OCI-LY3 (cell line): ENCODE results near the gene ARMH2.

Experiments
- H2AFZ ChIP-seq: fragments of 200-600, 300-600 bp; shearing (Covaris generic); 2 replicates; pipeline ENCODE4 v1.6.0; 2014; ENCODE audit warnings: antibody characterized with exemption, low read depth, low read length
- H3K27ac ChIP-seq: fragments of 200-600, 300-600 bp; sonication (generic); 2 replicates; pipeline ENCODE4 v1.5.1; 2014; ENCODE audit warnings: mild to moderate bottlenecking, low read length, moderate library complexity, mixed read lengths
- H3K27me3 ChIP-seq: fragments of 200-600, 300-600 bp; sonication (generic); 2 replicates; pipeline ENCODE4 v1.6.1; 2014; ENCODE audit warnings: low read depth, low read length, mixed read lengths
- H3K36me3 ChIP-seq: fragments of 200-600, 300-600 bp; sonication (generic); replicated peaks from 2 replicates; pipeline ENCODE3; 2014; ENCODE audit warnings: low read depth, low read length, mixed read lengths
- H3K4me1 ChIP-seq: fragments of 300-600, 200-600 bp; sonication (generic); 2 replicates; pipeline ENCODE4 v1.6.1; 2014; ENCODE audit warnings: low read length, mixed read lengths
- H3K4me2 ChIP-seq: fragments of 200-600, 300-600 bp; sonication (generic); 2 replicates; pipeline ENCODE4 v1.6.1; 2014; ENCODE audit warnings: low read length, mixed read lengths
- H3K4me3 ChIP-seq: fragments of 300-600, 200-600 bp; sonication (generic); 2 replicates; pipeline ENCODE4 v1.5.1; 2014; ENCODE audit warnings: antibody characterized with exemption, mild to moderate bottlenecking, low read length, moderate library complexity
- H3K79me2 ChIP-seq: fragments of 300-600, 200-600 bp; shearing (Covaris generic); 2 replicates; pipeline ENCODE4 v1.6.1; 2014; ENCODE audit warnings: mild to moderate bottlenecking, low read length, mixed read lengths
- H3K9ac ChIP-seq: fragments of 300-600, 200-600 bp; shearing (Covaris generic); 2 replicates; pipeline ENCODE4 v1.6.0; 2014; ENCODE audit warnings: mild to moderate bottlenecking, low read length, moderate library complexity
- H3K9me3 ChIP-seq: fragments of 200-600, 300-600 bp; shearing (Covaris generic); 2 replicates; pipeline ENCODE4 v1.6.1; 2014; ENCODE audit warnings: low read length, mixed read lengths; ENCODE audit not compliant: insufficient read depth
- H4K20me1 ChIP-seq: fragments of 200-600, 300-600 bp; sonication (generic); 2 replicates; pipeline ENCODE4 v1.6.1; 2016; ENCODE audit warnings: low read length, mixed read lengths; ENCODE audit not compliant: insufficient read depth
- CTCF ChIP-seq: fragments of 200-600, 300-600 bp; sonication (generic); IDR thresholded peaks from 2 replicates; pipeline ENCODE4 v1.5.1; 2014; ENCODE audit warnings: antibody characterized with exemption, low read length, low read depth
- EZH2phosphoT487 ChIP-seq: fragments of 200-600 bp; shearing (Covaris generic); IDR thresholded peaks from 2 replicates; pipeline ENCODE4 v1.6.1; 2018; ENCODE audit warnings: antibody characterized with exemption, mixed run types, low read depth

ARMH2 gene

GRCh38 chr6:24778878-24779277 is 19.8 kb downstream of the ARMH2 start:
- Histone ChIP-seq H3K9ac (no peak overlapping the region), H3K27me3 (no peaks in the 10 kb centered on the region), H3K27ac (no peak overlapping the region), H3K4me1 (peaks cover 16% of the 10 kb centered on the region), H4K20me1 (peaks cover 37% of the 10 kb centered on the region), H3K9me3 (no peaks in the 10 kb centered on the region), H2AFZ (no peak overlapping the region), H3K4me2 (no peak overlapping the region), H3K79me2 (peaks cover 76% of the 10 kb centered on the region), H3K4me3 (no peak overlapping the region), H3K36me3 (peaks cover 39% of the 10 kb centered on the region)
- TF ChIP-seq EZH2phosphoT487 (no peak), CTCF (no peak)

- H3K4me1 ChIP-seq = peaks cover 16% of the 10 kb centered on the region
These were observed 20.6 kb downstream of the ARMH2 start for GRCh38 chr6:24778121-24778520.

GRCh38 chr6:24777227-24777626 is 21.5 kb downstream of the ARMH2 start:
- Histone ChIP-seq H4K20me1 (peaks cover 37% of the 10 kb centered on the region), H2AFZ (no peak overlapping the region), H3K79me2 (peaks cover 69% of the 10 kb centered on the region), H3K27ac (no peak overlapping the region), H3K4me2 (peak overlapping the region; percentile 89), H3K36me3 (peaks cover 29% of the 10 kb centered on the region), H3K9ac (peak overlapping the region; percentile 96; the same call in 1 of the 2 replicates), H3K4me3 (peak overlapping the region; percentile 90), H3K4me1 (peaks cover 16% of the 10 kb centered on the region), H3K27me3 (no peaks in the 10 kb centered on the region), H3K9me3 (no peaks in the 10 kb centered on the region)
- TF ChIP-seq CTCF (no peak), EZH2phosphoT487 (no peak)

More at GRCh38 chr6:24778121-24778520, 20.6 kb downstream of the ARMH2 start:
- no peak overlapping the region for H3K4me3 ChIP-seq
- H3K9ac ChIP-seq = no peak overlapping the region
- TF ChIP-seq CTCF = no peak
- no peak for TF ChIP-seq EZH2phosphoT487
- H2AFZ ChIP-seq = no peak overlapping the region
- H3K27me3 ChIP-seq = no peaks in the 10 kb centered on the region
- H4K20me1 ChIP-seq = peaks cover 37% of the 10 kb centered on the region
- no peaks in the 10 kb centered on the region for H3K9me3 ChIP-seq
- H3K27ac ChIP-seq = no peak overlapping the region
- H3K36me3 ChIP-seq = peaks cover 36% of the 10 kb centered on the region
- H3K4me2 ChIP-seq = 0 out of 2 replicates have a peak overlapping the region, but pooled peaks have one; percentile 89
- peaks cover 76% of the 10 kb centered on the region for H3K79me2 ChIP-seq

- Histone ChIP-seq H2AFZ (no peak overlapping the region), H3K4me1 (peaks cover 16% of the 10 kb centered on the region), H3K4me2 (peak overlapping the region; percentile 89), H3K27ac (peak overlapping the region; percentile 47), H3K9ac (peak overlapping the region; percentile 96), H3K36me3 (peaks cover 23% of the 10 kb centered on the region), H4K20me1 (peaks cover 37% of the 10 kb centered on the region), H3K4me3 (peak overlapping the region; percentile 90), H3K79me2 (peaks cover 58% of the 10 kb centered on the region), H3K27me3 (no peaks in the 10 kb centered on the region), H3K9me3 (no peaks in the 10 kb centered on the region)
- no peak for TF ChIP-seq EZH2phosphoT487
- TF ChIP-seq CTCF = no peak
These were observed 23.1 kb downstream of the ARMH2 start for GRCh38 chr6:24775520-24776058.
